NCI-H2107 treated with DMSO at 0.1 percent for 48 hours (cell line): Measurements from ENCODE around the gene POLD2.

Experiments
- DNase-seq: peaks from one replicate; lab custom pipeline; 2025; ENCODE audit not compliant: unreplicated experiment; lab: John Stamatoyannopoulos, UW

The POLD2 gene

GRCh38 chr7:44114586-44115310 is 8.6 kb downstream of the POLD2 start:
- no peak for DNase-seq

GRCh38 chr7:44113764-44114354 is 9.5 kb downstream of the POLD2 start:
- no peak for DNase-seq

GRCh38 chr7:44112997-44113763 is 10.2 kb downstream of the POLD2 start:
- no peak for DNase-seq

DNA sequence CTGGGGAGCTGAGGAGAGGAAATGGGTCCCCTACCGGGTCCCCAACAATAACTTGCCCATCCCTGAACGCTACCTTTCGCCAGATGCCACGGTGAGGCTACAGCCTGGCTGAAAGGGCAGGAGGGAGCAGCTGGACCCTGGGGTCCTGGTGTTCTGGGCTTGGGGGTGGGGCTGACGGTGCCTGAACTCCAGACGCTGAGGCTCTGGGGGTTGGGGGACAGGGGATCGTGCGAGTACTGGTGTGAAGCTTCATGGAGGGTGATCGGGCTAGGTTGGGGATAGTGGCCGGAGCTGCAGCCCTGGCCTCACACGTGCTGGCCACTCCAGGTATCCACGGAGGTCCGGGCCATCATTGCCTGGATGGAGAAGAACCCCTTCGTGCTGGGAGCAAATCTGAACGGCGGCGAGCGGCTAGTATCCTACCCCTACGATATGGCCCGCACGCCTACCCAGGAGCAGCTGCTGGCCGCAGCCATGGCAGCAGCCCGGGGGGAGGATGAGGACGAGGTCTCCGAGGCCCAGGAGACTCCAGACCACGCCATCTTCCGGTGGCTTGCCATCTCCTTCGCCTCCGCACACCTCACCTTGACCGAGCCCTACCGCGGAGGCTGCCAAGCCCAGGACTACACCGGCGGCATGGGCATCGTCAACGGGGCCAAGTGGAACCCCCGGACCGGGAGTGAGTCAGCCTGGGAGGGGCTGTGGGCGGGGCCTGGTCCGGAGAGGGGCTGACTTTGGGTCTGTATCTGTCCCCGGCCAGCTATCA is 10.9 kb downstream of the POLD2 start:
- DNase-seq: no peak

- peak; percentile 29 for DNase-seq
These were observed 11.6 kb downstream of the POLD2 start for GRCh38 chr7:44111761-44112160.

DNA sequence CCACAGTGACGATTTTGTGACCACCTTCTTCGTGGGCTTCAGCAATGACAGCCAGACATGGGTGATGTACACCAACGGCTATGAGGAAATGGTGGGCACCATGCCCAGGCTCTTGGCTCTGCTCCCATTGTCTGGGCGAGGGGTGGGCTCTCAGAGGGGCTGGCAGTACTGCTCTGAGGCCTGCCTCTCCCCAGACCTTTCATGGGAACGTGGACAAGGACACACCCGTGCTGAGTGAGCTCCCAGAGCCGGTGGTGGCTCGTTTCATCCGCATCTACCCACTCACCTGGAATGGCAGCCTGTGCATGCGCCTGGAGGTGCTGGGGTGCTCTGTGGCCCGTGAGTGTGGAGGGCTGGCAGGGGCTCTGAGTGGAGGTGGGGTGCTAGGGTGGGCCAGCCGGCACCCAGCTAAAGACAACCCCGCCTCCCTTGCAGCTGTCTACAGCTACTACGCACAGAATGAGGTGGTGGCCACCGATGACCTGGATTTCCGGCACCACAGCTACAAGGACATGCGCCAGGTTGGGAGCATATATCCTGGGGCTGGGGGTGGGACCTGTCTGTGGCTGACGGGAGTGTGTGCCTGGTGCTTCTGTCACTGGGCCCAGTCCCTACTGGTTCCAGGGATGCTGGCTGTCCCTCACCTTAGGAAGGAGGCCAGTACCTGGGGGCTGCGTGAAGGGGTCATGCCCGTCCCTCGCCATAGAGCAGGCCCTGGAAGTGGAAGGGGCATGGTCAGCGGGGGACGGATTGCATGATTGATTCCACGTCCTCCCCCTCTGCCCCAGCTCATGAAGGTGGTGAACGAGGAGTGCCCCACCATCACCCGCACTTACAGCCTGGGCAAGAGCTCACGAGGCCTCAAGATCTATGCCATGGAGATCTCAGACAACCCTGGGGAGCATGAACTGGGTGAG is 12.4 kb downstream of the POLD2 start:
- DNase-seq: no peak

DNA sequence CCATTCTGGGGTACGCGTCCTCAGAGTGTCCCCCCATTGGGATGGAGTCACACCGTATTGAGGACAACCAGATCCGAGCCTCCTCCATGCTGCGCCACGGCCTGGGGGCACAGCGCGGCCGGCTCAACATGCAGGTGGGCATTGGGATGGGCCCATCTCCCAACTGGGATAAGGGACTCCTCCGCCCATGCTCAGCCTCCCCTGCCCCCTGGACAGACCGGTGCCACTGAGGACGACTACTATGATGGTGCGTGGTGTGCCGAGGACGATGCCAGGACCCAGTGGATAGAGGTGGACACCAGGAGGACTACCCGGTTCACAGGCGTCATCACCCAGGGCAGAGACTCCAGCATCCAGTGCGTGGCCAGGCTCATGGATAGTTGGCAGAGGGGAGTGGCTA is 13.4 kb downstream of the POLD2 start:
- DNase-seq: no peak

DNA sequence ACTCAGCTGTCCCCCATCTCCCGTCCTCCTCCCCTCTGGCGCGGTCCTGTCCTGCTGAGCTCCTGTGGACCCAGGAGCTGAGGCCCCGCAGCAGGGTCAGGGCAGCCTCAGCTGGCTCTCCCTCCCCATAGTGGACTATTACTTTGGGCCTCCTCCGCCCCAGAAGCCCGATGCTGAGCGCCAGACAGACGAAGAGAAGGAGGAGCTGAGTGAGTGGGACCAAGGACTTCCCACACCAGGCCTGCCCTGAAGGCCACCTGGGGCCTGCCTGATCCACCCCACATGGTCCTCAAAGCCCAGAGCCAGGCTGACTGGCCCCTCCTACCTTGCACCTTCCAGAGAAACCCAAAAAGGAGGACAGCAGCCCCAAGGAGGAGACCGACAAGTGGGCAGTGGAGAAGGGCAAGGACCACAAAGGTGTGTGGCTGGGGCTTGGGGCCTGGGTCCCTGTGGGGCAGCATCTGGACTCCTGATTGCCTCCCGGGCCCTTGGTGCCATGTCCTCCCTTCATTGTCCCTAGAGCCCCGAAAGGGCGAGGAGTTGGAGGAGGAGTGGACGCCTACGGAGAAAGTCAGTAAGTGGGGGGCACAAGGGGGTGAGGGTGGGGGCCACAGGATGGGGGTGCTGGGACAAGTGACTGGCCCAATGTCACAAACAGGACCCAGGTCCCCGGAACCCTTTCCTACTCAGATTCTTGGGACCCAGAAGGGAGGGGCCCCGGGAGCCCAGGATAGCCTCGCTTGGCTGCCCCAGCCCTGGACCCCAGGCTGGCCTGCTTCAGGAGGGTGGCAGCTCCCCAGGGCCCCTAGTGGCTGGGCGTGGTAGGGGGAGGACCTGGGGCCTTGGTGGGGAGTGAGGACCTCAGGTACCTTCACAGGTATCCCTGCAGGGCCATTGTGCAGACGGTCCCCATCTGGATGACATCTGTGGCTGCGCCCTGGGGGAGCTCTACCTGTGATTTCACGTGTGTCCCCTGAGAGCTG is 14.3 kb downstream of the POLD2 start:
- no peak for DNase-seq

- DNase-seq: no peak
These were observed 15.2 kb downstream of the POLD2 start for GRCh38 chr7:44107961-44108767.

- DNase-seq: no peak
These were observed 16.0 kb downstream of the POLD2 start for GRCh38 chr7:44107116-44107960.

DNA sequence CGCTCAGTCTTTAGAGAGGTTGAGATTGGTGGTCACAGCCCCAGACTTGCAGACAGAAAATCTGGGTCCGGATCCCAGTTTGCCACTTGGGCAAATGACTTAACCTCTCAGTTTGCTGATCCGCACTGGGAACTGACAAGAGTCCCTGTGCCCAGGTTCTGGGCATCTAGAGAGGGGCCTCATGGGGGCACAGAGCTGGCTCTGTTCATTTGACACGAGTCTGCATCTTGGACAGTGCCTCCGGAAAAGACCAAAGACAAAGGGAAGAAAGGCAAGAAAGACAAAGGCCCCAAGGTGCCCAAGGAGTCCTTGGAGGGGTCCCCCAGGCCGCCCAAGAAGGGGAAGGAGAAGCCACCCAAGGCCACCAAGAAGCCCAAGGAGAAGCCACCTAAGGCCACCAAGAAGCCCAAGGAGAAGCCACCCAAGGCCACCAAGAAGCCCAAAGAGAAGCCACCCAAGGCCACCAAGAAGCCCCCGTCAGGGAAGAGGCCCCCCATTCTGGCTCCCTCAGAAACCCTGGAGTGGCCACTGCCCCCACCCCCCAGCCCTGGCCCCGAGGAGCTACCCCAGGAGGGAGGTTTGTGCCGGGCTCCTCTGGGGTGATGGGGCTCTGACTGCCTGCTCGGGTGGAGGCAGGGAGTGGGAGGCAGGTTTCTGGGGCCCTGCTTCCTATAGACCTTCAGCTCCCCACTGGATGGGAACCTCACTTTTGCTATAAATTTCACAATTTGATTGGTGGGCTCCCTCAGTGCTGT is 16.9 kb downstream of the POLD2 start:
- DNase-seq: no peak

DNA sequence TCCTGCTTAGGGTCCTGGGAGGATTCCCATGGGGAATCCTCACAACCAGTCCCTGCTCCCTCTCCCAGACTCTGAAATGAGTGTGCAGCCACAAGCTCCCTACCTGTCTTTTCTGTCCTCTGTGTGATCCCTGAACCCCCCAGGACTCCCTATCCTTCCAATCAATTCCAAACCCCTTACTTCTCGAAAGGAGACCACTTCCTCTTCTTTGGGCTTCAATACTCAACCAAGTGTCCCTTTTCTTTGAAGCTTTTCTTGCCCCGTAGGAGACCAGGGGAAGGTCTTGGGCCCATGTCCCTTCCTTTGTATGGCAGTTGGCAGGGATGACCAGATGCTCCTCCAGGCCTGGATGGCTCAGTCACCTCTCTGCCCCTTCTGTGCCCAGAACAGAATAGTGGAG is 17.5 kb downstream of the POLD2 start:
- no peak for DNase-seq

DNA sequence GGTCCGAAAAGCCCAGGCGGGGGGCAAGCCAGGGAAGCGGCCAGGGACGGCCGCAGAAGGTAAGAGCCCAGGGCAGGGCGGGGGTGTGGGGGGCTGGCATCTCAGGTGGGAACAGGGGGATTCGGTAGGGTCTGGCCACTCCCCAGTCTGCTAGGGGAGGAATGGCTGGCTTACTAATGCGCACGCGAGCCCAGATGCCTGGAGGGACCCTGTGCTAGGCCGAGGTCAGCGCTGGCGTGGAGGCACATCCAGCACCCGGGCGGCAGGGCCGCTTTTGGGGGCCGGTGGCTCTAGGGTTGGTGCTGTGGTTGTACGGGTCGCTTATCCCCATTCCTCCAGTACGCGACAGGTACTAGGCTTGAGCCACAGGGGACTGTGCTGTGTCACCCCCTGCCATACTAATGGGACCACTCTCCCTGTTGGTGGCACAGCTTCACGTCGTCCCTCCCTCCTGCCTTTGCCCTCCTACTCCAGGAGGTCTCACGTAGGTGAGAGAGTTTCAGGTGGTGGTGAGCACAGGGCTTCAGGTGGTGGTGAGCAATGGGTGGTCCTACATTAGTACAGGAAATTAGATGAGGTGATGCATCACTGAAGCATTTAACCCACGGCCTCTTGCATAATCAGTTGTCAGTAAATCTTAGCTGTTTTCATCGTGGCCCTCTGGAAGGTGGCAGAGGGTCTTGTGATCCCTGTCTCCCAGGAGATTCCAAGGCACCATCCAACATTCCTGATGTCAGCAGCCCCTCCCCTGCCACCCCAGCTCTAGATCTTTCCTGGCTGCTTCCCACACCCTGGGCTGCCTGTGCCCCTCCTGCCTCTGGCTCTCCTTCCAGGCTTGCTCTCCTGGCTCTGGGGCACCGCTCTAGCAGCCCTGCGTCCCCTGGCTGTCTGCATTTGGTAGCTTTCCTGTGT is 18.2 kb downstream of the POLD2 start:
- no peak for DNase-seq

DNA sequence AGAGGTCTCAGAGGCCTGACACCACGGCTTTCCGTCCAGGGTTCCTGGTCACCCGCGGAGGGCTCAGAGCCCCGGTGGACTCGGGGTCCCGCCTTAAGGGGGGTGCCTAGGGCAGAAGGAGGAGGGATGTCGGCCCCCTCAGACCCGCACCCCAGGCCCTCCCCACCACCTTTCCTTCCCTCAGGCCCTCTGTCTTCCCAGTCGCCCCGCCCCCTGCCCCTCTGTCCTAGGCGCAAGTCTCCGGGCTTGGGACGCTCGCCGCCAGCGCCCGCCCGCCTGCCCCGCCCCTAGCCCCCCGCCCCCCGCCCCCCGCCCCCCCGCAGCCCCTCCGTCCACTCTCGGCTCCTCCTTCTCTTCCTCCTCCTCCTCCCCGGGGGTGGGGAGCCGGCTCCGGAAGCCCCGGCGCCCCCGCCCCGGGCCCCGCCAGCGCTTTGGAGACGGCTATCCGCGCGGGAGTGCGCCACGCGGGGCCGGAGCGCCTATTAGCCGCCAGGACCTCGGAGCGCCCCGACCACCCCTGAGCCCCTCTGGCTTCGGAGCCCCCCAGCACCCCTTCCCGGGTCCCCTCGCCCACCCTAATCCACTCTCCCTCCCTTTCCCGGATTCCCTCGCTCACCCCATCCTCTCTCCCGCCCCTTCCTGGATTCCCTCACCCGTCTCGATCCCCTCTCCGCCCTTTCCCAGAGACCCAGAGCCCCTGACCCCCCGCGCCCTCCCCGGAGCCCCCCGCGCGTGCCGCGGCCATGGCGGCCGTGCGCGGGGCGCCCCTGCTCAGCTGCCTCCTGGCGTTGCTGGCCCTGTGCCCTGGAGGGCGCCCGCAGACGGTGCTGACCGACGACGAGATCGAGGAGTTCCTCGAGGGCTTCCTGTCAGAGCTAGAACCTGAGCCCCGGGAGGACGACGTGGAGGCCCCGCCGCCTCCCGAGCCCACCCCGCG is 19.2 kb downstream of the POLD2 start, which contains the start of gene AEBP1:
Gene AEBP1, plus strand, starts transcription at position 423 of the 937 bp plus-strand sequence. Its CDS starts 321 bp downstream, at position 744.
- no peak for DNase-seq

DNA sequence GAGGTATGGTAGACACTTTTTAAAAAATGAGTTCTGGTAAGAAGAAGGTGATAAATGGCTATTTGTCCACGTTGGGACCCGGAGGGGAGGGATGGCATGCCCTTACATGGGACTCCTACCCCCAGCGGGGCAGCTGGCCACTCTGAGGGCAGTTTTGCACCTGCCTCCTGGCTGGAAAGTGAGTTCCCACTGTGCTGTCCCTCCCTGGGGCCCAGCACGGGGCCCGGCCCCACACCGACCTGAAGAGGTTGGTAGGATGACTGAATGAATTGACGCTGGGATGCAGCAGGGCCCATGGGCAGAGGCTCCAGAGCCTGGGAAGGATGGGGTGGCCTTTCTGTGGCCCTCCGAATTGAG is 19.8 kb downstream of the POLD2 start:
- DNase-seq: no peak
